ENCODE data around the gene PHRF1.

The PHRF1 gene

GRCh38 chr11:565921-566509 is 10.3 kb upstream of the PHRF1 start:
- H3K9ac ChIP-seq (ENCODE audit: low read length) = no peak overlapping the region
- H3K79me2 ChIP-seq (ENCODE audit: low read length) = peaks cover 24% of the 10 kb centered on the region
- H2AFZ ChIP-seq (ENCODE audit: low read depth, low read length) = no peak overlapping the region
- H3K9me3 ChIP-seq (ENCODE audit: insufficient read depth, low read length) = no peaks in the 10 kb centered on the region
- H3K27me3 ChIP-seq (ENCODE audit: low read depth, low read length) = no peaks in the 10 kb centered on the region
- H3K4me3 ChIP-seq (ENCODE audit: low read length) = no peak overlapping the region
- TF ChIP-seq CTCF (IDR thresholded peaks at IDR 0.05; ENCODE audit: low read depth, low read length) (no peak), EZH2phosphoT487 (IDR thresholded peaks at IDR 0.05; ENCODE audit: low read depth) (no peak)
- H4K20me1 ChIP-seq (ENCODE audit: insufficient read depth, low read length) = peaks cover 25% of the 10 kb centered on the region
- no peak overlapping the region for H3K4me2 ChIP-seq (ENCODE audit: low read length)
- H3K27ac ChIP-seq (ENCODE audit: low read length) = no peak overlapping the region
- H3K36me3 ChIP-seq (replicated peaks; ENCODE audit: low read depth, low read length) = peaks cover 23% of the 10 kb centered on the region
- H3K4me1 ChIP-seq (ENCODE audit: low read length) = peaks cover 20% of the 10 kb centered on the region

GRCh38 chr11:567011-567628 is 9.2 kb upstream of the PHRF1 start:
- peaks cover 21% of the 10 kb centered on the region for H4K20me1 ChIP-seq (ENCODE audit: insufficient read depth, low read length)
- TF ChIP-seq CTCF (IDR thresholded peaks at IDR 0.05; ENCODE audit: low read depth, low read length) (no peak), EZH2phosphoT487 (IDR thresholded peaks at IDR 0.05; ENCODE audit: low read depth) (no peak)
- H3K27me3 ChIP-seq (ENCODE audit: low read depth, low read length) = no peaks in the 10 kb centered on the region
- H3K36me3 ChIP-seq (replicated peaks; ENCODE audit: low read depth, low read length) = peaks cover 23% of the 10 kb centered on the region
- H3K4me2 ChIP-seq (ENCODE audit: low read length) = peak overlapping the region; percentile 94
- peak overlapping the region; percentile 71 for H3K9ac ChIP-seq (ENCODE audit: low read length)
- no peak overlapping the region for H3K27ac ChIP-seq (ENCODE audit: low read length)
- H3K79me2 ChIP-seq (ENCODE audit: low read length) = peaks cover 16% of the 10 kb centered on the region
- H3K9me3 ChIP-seq (ENCODE audit: insufficient read depth, low read length) = no peaks in the 10 kb centered on the region
- peak overlapping the region; percentile 86 for H3K4me3 ChIP-seq (ENCODE audit: low read length)
- no peak overlapping the region for H2AFZ ChIP-seq (ENCODE audit: low read depth, low read length)
- H3K4me1 ChIP-seq (ENCODE audit: low read length) = peaks cover 14% of the 10 kb centered on the region

- H3K4me3 ChIP-seq (ENCODE audit: low read length) = peak overlapping the region; percentile 86
- H3K27ac ChIP-seq (ENCODE audit: low read length) = no peak overlapping the region
- H3K9ac ChIP-seq (ENCODE audit: low read length) = peak overlapping the region; percentile 71
- H3K4me2 ChIP-seq (ENCODE audit: low read length) = peak overlapping the region; percentile 94
- H3K9me3 ChIP-seq (ENCODE audit: insufficient read depth, low read length) = no peaks in the 10 kb centered on the region
- H2AFZ ChIP-seq (ENCODE audit: low read depth, low read length) = no peak overlapping the region
- no peaks in the 10 kb centered on the region for H3K27me3 ChIP-seq (ENCODE audit: low read depth, low read length)
- TF ChIP-seq EZH2phosphoT487 (IDR thresholded peaks at IDR 0.05; ENCODE audit: low read depth) = no peak
- TF ChIP-seq CTCF (IDR thresholded peaks at IDR 0.05; ENCODE audit: low read depth, low read length) = no peak
- H3K36me3 ChIP-seq (replicated peaks; ENCODE audit: low read depth, low read length) = peaks cover 23% of the 10 kb centered on the region
- H3K79me2 ChIP-seq (ENCODE audit: low read length) = peaks cover 16% of the 10 kb centered on the region
- H3K4me1 ChIP-seq (ENCODE audit: low read length) = peaks cover 14% of the 10 kb centered on the region
- H4K20me1 ChIP-seq (ENCODE audit: insufficient read depth, low read length) = peaks cover 21% of the 10 kb centered on the region
Measured at GRCh38 chr11:567629-568292, 8.5 kb upstream of the PHRF1 start.

Data from OCI-LY3 (cell line).